A673 (cell line): Measurements from ENCODE around the gene NQO1. TPM values are rescaled to one million over a fixed set of nuclear protein-coding genes. Genes with fewer than 3 reads are reported as not detected.

Experiments
- BruUV-seq: library from RNA; stranded (reverse); fragments of 400-500 nt; replicated peaks from 2 replicates; lab custom pipeline; 2021; lab: Mats Ljungman, UMichigan
- CTCF ChIA-PET: fragments of 300-600 bp; sonication (Branson Sonifier 250); formaldehyde crosslinking; loops from one replicate; lab custom pipeline; 2022; ENCODE audit warnings: antibody characterized with exemption; lab: Charles Lee
- POLR2A ChIA-PET: fragments of 300-600 bp; sonication (Branson Sonifier 250); formaldehyde crosslinking; loops from one replicate; lab custom pipeline; 2022; ENCODE audit warnings: antibody characterized with exemption; ENCODE audit not compliant: low non-redundant PET; lab: Charles Lee
- DNase-seq: peaks from one replicate; pipeline ENCODE4 v3.0.0-alpha.2; 2015; ENCODE audit warnings: low spot score
- H3K27ac ChIP-seq: fragments of 200-600 bp; sonication (generic); 2 replicates; pipeline ENCODE4 v1.5.1; 2016; ENCODE audit warnings: mixed run types, low read depth, mild to moderate bottlenecking, mixed read lengths, antibody characterized with exemption, low read length; ENCODE audit not compliant: poor library complexity, severe bottlenecking
- H3K27me3 ChIP-seq: fragments of 200-600 bp; sonication (generic); replicated peaks from 2 replicates; pipeline ENCODE4 v1.6.1; 2017; ENCODE audit warnings: mixed run types, low read depth, mild to moderate bottlenecking, mixed read lengths, antibody characterized with exemption, low read length; ENCODE audit not compliant: insufficient read depth, poor library complexity
- H3K36me3 ChIP-seq: fragments of 200-600 bp; sonication (generic); 2 replicates; pipeline ENCODE4 v1.6.1; 2016; ENCODE audit warnings: mixed run types, mild to moderate bottlenecking, mixed read lengths, antibody characterized with exemption, low read length; ENCODE audit not compliant: insufficient read depth, poor library complexity, severe bottlenecking
- H3K4me1 ChIP-seq: fragments of 200-600 bp; sonication (generic); 2 replicates; pipeline ENCODE4 v1.6.1; 2017; ENCODE audit warnings: mixed run types, mild to moderate bottlenecking, mixed read lengths, antibody characterized with exemption, low read length; ENCODE audit not compliant: insufficient read depth, poor library complexity, severe bottlenecking
- H3K4me3 ChIP-seq: fragments of 200-600 bp; sonication (generic); 2 replicates; pipeline ENCODE4 v1.5.1; 2016; ENCODE audit warnings: low read depth, mixed run types, mild to moderate bottlenecking, mixed read lengths, low read length; ENCODE audit not compliant: poor library complexity, severe bottlenecking
- H3K9me3 ChIP-seq: fragments of 200-600 bp; sonication (generic); 2 replicates; pipeline ENCODE4 v1.6.1; 2016; ENCODE audit warnings: mixed run types, low read depth, mild to moderate bottlenecking, mixed read lengths, antibody characterized with exemption, low read length; ENCODE audit not compliant: poor library complexity, severe bottlenecking
- EZH2 ChIP-seq: fragments of 200-600 bp; sonication (generic); IDR thresholded peaks from 2 replicates; pipeline ENCODE4 v1.6.1; 2017; ENCODE audit warnings: borderline replicate concordance, low read depth, mild to moderate bottlenecking, mixed read lengths, antibody characterized with exemption, low read length; ENCODE audit not compliant: poor library complexity, severe bottlenecking
- intact Hi-C: fragments of 100-400 bp; cut with micrococcal nuclease; formaldehyde crosslinking; loops from one replicate; pipeline ENCODE4 v1.10.0; 2022; ENCODE audit not compliant: unreplicated experiment
- total RNA-seq: library from RNA; stranded (reverse); gene quantifications from 2 replicates; pipeline ENCODE4 v1.2.3, GENCODE V29; 2021
- TF ChIP-seq, protein P1 (sequence below): fragments of 300-800, 200-600 bp; sonication (generic); conservative IDR thresholded peaks from 2 replicates; pipeline ENCODE4 v1.5.1; 2017; ENCODE audit warnings: low read depth, mild to moderate bottlenecking, antibody characterized with exemption, low read length, moderate library complexity, mixed read lengths

Gene NQO1
- total RNA-seq, 1 experiment from 2014 or later, result 61.7 TPM

- DNase-seq, result no peak
- Histone ChIP-seq H3K27me3 (no peaks in the 10 kb centered on the region), H3K36me3 (peaks cover 21% of the 10 kb centered on the region), H3K27ac (no peak overlapping the region), H3K4me1 (no peaks in the 10 kb centered on the region), H3K9me3 (no peaks in the 10 kb centered on the region), H3K4me3 (no peak overlapping the region)
- ChIA-PET POLR2A (no interaction called here), CTCF (no interaction called here)
- intact Hi-C loops, result no loop called here
- no TSS peak for BruUV-seq
- no peak for TF ChIP-seq EZH2
- TF ChIP-seq, protein P1, sequence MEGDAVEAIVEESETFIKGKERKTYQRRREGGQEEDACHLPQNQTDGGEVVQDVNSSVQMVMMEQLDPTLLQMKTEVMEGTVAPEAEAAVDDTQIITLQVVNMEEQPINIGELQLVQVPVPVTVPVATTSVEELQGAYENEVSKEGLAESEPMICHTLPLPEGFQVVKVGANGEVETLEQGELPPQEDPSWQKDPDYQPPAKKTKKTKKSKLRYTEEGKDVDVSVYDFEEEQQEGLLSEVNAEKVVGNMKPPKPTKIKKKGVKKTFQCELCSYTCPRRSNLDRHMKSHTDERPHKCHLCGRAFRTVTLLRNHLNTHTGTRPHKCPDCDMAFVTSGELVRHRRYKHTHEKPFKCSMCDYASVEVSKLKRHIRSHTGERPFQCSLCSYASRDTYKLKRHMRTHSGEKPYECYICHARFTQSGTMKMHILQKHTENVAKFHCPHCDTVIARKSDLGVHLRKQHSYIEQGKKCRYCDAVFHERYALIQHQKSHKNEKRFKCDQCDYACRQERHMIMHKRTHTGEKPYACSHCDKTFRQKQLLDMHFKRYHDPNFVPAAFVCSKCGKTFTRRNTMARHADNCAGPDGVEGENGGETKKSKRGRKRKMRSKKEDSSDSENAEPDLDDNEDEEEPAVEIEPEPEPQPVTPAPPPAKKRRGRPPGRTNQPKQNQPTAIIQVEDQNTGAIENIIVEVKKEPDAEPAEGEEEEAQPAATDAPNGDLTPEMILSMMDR, result no peak
Measured at GRCh38 chr16:69717066-69717465, 9.3 kb downstream of the NQO1 start.

DNA sequence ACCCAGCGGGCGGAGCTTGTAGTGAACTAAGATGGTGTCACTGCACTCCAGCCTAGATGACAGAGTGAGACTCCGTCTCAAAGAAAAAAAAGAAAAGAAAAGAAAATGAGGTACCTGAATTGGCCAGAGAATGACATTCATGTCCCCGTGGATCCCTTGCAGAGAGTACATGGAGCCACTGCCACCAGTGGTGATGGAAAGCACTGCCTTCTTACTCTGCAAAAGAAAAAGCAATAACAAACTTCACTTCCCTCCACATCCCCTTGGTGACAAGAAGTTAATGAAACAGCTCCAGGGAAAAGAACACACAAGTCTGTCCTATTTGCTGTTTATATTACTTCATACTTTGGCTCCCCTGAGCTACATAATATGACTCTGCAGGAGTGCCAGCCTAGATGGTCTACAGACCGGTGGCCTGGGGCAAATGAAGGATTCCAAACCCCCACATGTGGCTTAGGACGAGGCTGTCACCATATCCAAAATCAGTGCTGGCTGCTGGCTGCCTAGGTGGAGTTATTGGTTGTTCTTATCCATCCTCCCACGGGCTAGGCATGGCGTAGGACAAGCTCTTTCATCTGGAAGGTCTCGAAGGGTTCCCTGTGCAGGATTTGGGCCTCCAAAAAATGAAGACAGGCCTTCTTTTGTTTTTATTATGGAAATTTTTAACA lies 13.3 kb downstream of the NQO1 start:
- BruUV-seq, result no TSS peak
- no peaks in the 10 kb centered on the region for H3K27me3 ChIP-seq
- ChIA-PET CTCF (interaction anchor here (0.6 kb wide), 1 partner anchor 221 kb away, joined by 5 read pairs; no protein-coding TSS in a partner anchor), POLR2A (no interaction called here)
- peaks cover 21% of the 10 kb centered on the region for H3K36me3 ChIP-seq
- no peak overlapping the region for H3K27ac ChIP-seq
- H3K4me3 ChIP-seq, result no peak overlapping the region
- intact Hi-C loops, result no loop called here
- no peaks in the 10 kb centered on the region for H3K9me3 ChIP-seq
- no peaks in the 10 kb centered on the region for H3K4me1 ChIP-seq
- no peak for DNase-seq
- TF ChIP-seq, protein P1, result no peak
- no peak for TF ChIP-seq EZH2

GRCh38 chr16:69712277-69712676 lies 14.1 kb downstream of the NQO1 start:
- no peaks in the 10 kb centered on the region for H3K4me1 ChIP-seq
- no peak overlapping the region for H3K4me3 ChIP-seq
- H3K27me3 ChIP-seq, result no peaks in the 10 kb centered on the region
- no peak for DNase-seq
- no peak overlapping the region for H3K27ac ChIP-seq
- POLR2A ChIA-PET, result interaction anchor here (0.6 kb wide), 1 partner anchor 14 kb away, joined by 5 read pairs; the partner anchor contains the start of gene NQO1
- no peak for TF ChIP-seq EZH2
- TF ChIP-seq, protein P1, result no peak
- intact Hi-C loops, result no loop called here
- CTCF ChIA-PET, result no interaction called here
- no TSS peak for BruUV-seq
- no peaks in the 10 kb centered on the region for H3K9me3 ChIP-seq
- peaks cover 18% of the 10 kb centered on the region for H3K36me3 ChIP-seq
